Measurements from ENCODE around the gene DNAJB1.
"Not testable (repeated sequence)": the region's sequence is repeated elsewhere in the genome, so short reads cannot be mapped to it uniquely, and the experiment has no call there.

Gene DNAJB1

DNA sequence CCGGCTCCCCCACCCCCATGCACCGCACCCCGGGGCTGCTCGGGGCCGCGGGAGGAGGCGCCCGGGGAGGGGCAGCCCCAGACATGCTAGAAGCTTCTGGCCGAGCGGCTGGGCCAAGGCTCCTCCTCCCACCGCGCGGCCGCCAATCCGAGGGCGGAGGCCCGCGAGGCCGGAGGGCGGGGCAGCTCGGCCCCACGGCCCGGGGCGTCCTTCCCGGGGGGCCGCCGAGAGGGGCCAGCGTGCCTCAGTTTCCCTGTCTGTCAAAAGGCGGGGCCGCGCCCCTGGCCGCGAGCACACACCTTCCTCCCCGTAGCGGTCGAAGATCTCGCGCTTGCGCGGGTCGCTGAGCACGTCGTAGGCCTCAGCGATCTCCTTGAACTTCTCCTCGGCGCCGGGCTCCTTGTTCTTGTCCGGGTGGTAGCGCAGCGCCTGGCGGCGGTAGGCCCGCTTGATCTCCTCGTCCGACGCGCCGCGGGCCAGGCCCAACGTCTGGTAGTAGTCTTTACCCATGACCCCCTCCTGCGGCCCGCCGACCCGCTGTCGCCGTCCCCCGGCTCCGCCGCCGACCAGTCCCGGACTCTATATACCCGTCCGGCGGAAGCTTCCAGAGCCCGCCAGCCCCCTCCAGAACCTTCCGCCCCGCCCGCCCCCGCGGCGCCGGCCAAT lies at the start of gene DNAJB1:
TSS of gene DNAJB1 (minus strand) at position 558 of the 666 bp plus-strand sequence. CDS start at position 510, 48 bp downstream.
- DNase-seq, result peak; percentile 98

DNA sequence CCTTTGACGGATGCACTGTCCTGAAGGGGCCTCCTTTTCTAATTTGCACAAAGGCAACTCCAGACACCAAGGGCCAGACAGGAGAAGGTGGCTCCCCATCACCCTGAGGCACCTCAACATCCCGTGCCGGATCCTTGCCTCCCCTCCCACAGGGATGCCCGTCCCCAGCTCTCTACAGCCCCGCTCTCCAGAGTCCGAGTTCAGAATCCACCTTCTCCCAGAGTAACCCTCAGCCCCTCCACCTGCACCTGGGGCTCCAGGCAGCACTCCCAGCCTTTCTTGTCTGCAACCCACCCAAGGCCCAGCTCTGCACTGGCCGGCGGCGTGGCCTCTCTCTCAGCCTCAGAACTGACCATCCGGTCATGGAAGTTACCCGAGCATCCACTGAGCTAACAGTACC lies 48.9 kb upstream of the DNAJB1 start:
- DNase-seq, result no peak

DNA sequence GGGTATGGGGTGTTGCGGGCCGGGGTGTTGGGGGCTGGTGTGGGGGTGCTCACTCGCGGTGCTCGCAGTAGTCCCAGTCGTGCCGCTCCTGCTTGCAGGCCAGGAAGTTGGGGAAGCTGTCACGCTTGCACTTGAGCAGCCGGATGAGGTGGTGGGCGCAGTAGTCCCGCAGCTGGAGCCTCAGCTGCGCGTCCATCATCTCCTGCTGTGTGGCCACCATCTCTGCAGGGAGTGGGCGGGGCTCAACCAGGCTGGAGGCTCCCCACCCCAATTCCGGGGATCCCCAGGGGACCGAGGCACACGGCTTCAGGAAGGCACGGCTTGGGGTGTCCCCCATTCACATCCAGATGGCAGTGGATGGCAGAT lies 48.5 kb upstream of the DNAJB1 start:
- no peak for DNase-seq

DNA sequence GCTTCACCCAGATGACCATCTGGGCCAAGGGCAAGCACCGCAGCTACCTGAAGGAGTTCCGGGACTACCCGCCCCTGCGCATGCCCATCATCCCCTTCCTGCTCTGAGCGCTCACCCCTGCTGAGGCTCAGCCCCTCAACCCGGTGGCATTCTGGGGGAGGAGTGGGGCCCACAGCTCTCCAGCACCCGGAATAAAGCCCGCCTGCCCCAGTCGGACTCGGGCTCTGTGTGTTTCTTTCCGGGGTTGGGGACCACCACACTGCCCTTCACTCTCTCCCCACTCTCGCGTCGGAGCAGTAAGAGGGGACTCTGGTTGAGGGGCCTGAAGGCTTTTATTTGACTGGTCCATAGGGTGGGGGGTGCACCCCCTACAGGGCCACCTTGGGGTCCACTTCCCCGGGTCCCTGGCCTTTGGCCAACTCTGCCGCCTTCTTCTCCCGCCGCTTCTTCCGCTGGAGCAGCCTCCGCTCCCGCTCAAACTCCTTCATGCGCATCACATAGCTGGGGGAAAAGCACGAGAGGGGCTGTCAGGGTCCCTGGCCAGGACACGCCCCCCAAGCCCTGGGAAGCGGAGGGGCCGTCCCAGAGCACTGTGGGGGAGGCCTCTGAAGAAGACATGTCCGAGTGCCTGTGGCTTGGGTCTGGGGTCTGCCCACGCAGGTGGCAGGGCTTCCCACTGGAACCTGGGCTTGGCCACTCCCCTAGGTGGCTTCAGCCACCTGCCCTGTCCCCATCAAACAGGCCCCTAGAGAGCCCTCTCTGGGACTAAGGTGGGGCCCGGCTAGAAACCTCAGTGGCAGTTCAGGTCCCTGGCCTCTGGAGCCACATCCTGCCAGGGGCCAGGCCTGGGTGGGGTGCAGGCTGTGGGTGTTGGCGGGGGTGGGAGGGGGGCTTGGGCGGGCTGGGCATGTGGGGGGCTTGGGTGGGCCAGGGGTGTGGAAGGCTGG lies 47.8 kb upstream of the DNAJB1 start:
- DNase-seq, result no peak

DNA sequence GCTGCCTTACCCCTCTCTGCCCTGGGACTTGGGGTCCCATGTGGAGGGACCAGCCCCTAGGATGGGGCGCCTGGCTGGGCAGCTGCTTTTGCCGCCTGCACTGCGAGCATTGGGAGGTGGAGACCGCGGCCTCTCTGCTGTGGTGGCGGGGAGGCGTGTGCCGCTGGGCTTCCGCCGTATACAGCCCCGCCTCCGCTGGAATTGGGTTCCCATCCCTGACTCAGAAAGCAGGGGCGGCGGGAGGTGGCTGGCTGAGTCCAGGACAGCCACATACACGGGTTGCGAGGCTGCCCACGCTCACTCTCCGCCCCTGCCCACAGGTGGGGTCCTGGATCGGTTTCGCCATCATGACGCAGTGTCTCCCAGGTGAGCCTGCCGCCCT lies 47.1 kb upstream of the DNAJB1 start:
- DNase-seq, result no peak

DNA sequence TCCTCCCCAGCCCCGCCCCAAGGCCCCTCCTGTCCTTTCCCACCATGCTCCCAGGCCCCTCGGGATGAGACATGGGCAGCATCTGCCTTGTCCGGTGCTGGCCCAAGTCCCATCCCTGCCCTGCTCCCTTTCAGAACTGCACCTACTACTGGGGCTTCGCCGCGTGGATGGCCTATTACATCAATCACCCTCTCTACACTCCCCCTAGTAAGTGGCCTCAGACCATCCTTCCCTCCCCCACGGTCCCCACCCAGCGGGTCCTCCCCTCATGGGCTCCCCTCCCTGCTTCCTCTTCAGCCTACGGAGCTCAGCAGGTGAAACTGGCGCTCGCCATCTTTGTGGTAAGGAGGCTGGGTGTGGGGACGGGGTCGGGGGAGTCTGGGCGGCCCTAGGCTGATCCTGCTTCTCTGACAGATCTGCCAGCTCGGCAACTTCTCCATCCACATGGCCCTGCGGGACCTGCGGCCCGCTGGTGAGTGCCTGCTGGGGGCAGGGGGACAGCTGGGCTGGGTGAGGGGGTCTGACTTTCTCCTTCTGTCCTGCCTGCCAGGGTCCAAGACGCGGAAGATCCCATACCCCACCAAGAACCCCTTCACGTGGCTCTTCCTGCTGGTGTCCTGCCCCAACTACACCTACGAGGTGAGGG lies 46.6 kb upstream of the DNAJB1 start:
- not testable (repeated sequence) for DNase-seq

DNA sequence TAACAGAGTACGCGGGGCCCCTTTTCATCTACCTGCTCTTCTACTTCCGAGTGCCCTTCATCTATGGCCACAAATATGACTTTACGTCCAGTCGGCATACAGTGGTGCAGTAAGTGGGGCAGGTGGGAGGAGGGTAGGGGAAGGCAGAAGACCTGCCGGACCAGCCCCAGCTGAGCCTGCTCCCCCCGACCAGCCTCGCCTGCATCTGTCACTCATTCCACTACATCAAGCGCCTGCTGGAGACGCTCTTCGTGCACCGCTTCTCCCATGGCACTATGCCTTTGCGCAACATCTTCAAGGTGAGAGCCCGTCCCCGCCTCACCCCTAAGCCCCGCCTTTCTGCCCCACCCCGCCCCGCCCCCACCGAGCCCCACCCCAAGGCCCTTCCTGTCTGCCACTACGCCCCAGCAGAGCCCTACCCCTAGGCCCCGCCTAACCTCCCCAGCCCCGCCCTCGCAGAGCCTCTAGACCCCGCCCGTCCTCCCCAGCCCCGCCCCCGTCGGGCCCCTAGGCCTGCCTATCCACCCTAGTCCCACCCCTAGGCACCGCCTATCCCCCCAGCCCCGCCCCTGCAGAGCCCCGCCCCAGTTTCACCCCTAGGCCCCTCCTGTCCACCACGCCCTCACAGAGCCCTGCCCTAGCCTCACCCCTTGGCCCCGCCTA lies 45.9 kb upstream of the DNAJB1 start:
- DNase-seq, result no peak

DNA sequence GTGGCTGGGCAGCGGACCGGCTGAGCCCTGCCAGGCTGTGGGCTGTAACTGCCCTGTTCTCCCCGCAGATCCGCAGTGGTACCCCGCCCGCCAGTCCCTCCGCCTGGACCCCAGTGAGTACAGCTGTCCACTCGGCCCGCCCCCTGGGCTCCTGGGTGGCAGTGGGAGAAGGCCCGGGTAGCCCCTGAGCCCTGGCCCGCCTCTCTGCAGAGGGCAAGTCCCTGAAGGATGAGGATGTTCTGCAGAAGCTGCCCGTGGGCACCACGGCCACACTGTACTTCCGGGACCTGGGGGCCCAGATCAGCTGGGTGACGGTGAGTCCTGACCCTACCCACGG lies 45.4 kb upstream of the DNAJB1 start:
- DNase-seq, result no peak

DNA sequence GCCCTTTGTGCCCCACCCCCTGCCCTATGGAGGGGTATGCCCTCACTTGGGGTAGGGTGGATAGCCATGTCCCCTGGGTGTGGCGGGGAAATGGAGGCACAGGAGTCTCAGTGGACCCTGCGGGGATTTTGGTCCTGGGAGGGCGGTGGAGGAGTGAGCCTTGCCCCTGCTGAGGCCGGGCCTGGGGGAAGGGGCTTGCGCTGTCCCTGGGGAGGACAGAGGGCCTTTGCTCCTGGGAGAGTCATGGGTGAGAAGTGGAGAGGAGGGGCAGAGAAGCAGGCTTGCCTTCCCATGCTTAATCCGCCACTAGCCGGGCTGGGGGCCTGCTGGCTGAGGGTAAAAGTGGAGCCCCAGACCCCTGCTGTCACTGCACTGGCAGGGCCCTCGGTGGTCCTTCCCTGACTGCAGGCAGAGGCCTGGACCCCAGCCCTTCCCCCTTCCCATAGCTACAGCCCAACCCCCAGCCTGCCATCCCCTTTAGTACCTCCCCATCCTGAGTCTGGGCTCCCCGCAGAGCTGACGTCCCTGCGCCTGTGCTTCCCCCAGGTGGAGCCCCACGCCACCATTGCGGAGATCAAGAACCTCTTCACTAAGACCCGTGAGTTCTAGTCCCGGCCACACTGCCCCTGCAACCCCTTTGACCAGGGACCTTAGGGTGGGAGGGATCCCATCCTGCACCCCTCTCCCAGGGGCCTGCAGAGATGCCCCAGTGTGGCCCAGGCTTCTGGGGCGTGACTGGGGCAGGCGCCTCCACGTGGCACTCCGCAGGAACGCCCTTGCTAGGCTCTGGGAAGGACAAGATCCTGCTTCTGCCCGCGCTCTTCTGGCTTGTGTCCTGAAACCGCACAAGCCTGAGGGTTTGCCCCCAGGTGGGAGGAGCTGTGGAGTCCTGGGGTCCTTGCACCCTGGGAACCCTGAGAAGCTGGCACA lies 44.7 kb upstream of the DNAJB1 start:
- no peak for DNase-seq

DNA sequence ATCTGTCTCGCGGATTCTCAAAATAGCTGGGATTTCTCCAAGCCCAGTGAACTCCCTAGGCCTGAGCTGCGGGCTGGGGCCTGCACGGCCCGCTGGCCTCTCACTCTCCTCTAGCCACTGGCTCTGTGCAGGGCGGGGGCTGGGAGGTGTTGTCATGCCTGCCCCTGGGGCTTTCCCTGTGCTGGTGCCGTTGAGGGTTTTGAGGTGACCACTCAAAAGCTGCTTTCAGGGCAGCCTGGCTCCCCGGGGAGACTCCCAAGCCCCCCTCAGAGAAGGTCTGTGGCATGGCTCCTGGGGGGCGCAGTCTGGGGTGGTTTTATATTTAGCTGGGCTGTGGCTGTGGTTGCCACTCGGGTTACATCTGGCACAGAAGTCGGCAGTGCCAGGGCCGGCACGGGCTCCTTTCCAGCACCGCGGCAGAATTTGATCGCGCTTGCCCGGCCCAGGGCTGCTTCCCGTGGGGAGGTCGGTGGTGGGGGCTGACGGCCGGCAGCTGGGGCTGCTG lies 43.7 kb upstream of the DNAJB1 start:
- DNase-seq, result no peak

DNA sequence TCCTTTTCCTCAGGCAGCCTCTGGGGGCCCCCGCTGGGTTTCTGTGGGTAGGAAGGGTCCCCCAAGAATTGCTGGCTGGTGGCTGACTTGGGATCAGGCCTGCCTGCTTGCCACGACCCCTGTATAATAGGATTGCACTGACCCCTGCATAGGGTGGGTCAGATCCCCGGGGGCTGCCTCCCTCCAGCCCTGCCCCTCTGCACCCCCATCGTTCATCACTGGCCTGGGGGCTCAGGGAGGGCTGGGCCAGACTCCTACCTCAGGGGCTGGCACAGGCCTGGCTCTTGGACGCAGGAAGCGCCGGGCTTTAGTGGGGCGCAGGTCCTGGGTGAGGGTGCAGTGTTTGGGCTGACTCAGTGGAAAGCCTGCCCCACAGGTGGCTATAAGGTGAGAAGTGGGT lies 43.1 kb upstream of the DNAJB1 start:
- no peak for DNase-seq

DNA sequence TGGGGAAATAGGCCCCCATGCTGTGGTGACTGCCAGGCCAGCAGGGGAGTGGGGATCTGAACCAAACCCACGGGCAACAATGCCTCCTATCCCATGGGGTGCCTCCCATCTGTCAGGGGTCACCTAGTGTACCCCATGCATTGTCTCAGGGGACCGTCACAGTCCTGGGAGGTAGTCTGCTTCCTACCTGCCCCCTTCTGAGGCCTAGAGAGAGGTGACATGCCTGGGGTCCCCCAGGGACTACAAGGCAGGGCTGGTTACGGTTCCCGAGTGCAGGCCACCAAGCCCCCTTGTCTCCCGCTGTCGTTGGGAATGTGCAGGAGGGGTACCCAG lies 42.5 kb upstream of the DNAJB1 start:
- DNase-seq, result no peak

DNA sequence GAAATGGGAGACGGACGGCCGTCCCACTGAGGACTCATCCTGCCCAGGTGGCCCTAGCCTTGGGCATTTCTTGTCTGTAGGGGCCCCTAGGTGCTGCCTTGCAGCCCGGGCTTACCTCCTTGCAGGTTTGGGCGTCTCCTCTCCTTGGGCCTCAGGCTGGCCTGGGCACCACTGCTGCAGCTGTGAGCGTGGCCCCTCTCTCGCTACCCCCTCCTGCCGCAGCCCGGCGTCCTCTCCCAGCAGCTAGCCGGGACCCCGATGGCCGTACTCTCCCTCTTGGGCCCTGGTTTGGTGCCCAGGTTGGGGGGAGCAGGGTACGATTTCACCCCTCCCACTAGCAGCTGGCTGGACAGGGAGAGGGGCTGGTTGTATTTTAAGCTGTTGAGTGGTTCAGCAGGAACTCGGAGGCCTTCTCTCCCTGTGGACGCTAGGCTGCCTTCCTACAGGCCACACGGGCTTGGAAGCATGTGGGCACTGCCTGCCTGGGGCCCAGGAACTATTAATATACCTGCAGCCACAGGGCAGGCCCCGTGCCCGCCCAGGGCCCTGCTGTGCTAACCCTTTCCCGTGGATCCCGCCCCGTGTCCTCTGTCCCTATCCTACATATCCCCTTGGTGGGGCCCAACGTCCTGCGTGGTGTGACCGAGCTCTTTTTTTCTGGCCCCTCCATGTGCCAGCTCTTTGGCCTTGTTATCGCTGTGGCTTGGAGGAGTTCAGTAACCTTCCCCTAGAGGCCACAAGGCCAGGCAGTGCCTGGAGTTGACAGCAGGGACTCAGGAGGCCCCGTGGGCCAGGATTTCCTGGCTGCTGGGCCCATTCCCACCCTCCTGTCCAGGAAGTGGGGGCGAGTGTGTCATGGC lies 41.9 kb upstream of the DNAJB1 start:
- no peak for DNase-seq

DNA sequence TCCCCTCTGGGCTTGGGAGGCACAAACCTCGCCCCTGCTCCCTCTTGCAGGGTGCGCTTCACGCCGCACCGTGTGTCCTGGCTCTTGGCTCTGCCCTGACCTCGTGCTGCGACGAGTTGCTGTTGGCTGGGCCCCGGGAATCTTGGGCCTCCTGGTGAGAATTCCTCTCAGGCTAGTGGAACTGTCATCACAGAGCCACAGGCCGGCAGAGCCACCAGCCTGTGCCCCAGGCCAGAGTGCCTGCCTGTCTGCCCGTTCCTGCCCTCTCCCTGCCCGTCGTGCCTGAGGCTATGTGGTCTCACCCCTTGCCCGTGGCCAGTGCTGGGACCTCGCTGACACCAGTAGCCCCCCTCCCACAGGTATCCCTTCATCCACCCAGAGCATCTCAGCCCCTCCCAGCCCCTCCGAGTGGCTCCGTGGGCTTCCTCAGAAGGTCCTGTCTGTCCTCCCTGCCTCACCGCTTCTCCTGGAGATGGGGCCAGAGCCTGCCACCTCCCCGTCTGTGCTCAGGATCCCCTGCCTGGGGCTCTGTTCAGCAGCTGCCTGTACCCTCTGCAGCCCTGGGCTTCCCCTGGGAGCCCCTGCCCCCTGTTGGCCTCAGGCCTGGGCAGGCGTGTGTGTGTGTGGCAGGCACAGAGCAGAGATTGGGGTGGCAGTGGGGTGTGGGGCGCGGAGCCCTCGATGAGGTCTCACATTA lies 40.3 kb upstream of the DNAJB1 start:
- no peak for DNase-seq

DNA sequence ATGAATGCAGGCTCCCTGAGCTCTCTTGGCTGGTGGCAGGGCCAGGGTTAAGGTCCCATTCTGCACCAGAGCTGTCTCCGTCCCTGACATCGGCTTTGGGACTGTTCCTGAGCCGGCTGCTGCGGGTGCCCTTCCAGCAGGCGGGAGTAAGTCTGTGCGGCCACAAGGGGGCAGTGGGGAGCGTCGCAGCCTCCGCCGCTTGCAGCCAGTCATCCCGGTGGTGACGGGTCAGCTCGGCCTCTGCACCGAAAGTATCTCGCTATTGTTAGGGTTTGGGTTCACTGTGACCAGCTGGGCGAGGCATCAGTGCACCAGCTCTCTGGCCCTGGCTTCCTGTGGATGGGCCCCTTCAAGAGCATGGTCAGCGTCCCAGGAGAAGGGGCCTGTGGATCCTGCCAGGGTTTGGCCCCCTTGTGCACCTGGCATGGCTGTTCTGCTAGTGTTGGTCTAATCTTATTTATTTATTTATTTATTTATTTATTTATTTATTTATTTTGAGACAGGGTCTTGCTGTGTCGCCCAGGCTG lies 38.5 kb upstream of the DNAJB1 start:
- peak; percentile 51 for DNase-seq

DNA sequence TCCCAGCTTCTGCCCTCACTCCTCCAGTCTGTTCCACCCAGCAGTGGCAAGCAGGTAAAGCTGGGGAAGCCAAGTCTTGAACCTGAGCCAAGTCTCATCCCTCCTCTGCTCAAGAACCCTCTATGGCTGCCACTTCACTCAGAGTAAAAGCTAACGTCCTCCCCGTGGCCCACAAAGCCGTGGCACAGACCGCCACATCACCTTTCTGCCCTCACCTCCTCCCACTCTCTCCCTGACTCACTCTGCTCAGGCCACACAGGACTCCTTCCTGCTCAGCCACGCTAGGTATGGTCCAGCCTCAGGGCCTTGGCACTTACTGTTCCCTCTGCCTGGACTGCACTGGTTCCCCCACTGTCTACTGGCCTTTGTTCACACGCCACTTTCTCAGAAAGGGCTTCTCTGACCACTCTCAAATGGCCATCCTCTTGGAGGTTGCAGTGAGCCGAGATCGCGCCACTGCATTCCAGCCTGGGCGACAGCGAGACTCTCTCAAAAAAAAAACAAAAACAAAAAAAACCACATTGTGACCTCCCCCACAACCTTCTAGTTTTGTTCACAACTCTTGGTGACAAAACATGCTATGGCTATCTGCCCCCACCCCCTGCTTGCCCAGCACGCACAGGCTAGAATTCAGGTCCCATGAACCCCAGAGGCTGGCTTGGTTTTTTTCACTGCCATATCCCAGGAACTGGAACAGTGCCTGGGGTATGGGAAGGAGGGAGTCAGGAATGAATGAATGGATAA lies 37.9 kb upstream of the DNAJB1 start:
- DNase-seq, result no peak

DNA sequence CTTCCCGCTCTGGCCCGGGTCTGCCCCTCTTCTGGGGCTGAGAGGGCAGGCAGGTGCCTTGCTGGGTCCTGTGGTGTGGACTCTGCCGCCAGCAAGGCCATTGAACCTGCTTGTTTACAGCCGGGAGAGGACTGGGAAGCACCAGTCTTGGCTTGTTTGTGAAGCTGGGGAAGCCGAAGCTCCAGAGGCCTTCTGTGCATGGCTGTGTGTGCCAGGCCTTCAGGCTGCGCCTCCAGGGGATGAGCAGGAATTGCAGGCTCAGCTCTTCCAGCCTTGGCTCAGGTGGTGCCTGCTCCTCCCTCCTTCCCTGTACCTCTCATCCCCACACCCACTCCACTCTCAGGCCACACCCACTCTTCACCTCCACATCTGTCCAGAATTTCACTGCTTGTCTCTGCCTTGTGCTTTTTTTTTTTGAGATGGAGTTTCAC lies 36.2 kb upstream of the DNAJB1 start:
- no peak for DNase-seq

DNA sequence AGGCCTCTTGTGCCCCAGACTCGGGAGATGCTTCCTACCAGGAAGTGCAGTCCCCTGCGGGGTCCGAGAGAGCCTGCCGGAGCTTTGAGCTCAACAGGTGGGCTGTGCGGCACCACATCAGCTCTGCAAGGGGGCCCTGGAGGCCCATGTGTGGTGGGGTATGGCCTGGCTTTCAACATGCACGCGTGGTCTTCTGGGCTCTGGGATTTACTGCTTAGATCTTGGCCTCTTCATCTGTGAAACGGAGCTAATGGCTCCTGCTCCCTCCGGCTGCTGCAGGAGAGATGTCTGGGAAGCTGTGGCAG lies 35.7 kb upstream of the DNAJB1 start:
- no peak for DNase-seq

DNA sequence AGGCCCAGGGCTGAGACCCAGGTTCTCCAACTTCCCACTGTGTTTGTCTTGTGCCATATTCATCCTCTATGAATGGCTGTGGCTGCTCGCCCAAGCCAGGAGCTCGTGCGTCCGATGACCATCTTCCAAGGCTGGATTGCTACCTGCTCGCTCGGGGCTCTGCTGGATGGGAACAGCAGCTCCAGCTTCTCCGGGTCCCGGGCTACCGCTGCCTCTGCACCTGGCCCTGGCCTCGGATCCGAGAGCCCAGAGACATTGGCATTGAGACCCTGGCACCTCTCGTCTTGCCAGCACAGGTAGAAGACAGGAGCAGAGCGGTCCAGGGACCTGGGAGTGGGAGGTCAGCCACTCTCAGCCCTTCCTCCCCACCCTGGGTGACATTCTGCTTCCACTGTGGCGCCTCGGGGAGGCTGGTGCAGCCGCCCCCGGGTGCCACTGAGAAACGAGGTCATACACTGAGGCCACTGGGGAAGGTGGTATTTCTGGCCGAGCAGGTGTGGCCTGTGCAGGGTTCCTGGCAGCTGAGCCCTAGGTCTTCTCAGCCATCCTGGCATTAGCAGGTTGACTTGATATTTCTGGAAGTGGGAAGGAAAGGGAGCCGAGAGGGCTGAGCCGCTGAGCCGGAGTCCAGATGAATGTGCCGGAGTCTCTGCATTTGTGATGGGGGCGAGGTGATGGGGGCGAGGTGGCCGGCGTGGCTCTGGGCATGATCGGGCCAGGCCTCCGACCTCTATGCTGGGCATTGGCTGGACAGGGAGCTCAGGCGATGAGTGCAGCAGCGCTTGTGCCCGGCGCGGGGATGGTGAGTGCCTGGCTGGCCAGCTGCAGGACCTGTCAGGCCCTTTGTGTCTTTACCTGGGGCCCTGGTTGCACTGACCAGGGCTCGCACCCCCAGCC lies 35.1 kb upstream of the DNAJB1 start:
- no peak for DNase-seq
